Measurements from ENCODE around the gene AOX1.
"Not testable (repeated sequence)": the region's sequence is repeated elsewhere in the genome, so short reads cannot be mapped to it uniquely, and the experiment has no call there.

AOX1 gene

DNA sequence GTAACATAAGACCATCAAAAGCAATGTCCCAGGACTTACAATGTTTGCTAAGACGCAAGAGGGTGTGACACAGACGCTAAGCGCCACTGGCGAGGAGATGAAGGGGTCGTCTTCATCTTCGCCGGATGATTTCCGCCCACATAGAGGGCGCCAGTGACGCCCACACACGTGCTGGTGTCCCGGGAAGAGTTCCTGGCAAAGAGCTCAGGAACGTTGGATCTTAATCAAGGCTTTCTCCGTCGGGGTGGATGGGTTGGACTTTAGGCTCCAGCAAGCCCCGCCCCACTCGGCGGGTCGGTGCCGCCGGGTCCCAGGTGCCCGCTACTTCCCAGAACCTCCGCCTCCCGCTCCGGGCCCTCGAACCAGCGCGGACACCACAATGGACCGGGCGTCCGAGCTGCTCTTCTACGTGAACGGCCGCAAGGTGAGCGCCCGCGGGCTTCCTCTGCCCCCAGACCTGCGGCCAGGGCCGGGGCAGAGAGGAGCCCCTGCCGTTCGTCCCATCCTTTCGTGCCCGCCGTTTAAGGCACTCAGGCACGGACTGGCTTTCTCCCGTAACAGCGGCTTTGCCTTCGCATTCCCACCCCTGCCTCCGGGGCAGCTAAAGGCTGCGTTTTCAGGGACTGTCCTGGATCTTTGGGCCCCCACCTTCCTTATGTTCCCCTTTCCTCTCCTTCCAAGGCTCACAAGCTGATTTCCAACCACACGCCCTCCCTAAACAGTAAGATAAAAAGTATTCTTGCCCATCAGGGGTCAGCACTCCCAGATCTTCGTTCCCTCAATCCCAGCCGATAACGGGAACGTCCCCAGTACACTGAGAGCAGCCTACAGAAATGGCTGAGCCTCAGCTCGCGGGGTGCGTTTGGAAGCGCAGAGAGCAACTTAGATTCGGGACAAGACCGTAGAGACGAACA, at the start of gene AOX1:
Gene AOX1 (plus strand): TSS at position 285 of the 914 bp plus-strand sequence. CDS start 95 bp downstream, at position 380.
- DNase-seq (ENCODE audit: extremely low read depth in 1 of 2, low read depth in 1 of 2), result no peak

DNA sequence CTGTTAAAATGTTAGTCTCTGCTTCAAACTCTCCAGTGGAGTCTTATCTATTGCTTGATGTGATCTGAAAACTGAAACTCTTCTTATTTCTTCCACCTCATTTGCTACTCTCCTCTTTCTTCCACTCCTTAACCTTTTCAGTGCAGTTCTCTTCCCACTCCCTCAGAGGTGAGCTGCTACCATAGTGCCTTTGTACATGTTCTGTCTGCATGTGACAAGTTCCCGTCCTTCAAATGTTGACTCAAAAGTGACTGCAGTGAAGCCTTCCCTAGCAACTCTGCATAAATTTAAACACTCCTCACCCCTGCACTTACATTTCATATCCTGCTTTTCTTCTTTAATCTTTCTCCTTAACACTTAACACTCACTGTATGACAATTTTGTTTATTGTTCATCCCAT, 47.7 kb upstream of the AOX1 start:
- no peak for DNase-seq (ENCODE audit: extremely low read depth in 1 of 2, low read depth in 1 of 2)

DNA sequence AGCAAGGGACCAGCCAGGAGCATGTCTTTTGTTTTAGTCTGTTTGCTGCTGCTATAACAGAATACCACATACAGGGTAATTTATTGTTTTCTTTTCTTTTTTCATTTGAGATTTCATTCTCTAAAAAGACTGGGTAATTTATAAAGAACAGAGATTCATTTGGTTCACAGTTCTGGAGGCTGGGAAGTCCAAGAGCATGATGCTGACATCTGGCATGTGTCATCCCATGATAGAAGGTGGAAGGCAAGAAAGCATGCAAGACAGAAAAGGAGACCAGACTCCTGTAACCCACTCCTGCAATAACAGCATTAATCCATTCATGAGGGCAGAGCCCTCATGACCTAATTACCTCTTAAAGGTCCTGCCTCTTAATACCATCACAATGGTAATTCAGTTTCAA, 45.0 kb upstream of the AOX1 start:
- no peak for DNase-seq (ENCODE audit: extremely low read depth in 1 of 2, low read depth in 1 of 2)

DNA sequence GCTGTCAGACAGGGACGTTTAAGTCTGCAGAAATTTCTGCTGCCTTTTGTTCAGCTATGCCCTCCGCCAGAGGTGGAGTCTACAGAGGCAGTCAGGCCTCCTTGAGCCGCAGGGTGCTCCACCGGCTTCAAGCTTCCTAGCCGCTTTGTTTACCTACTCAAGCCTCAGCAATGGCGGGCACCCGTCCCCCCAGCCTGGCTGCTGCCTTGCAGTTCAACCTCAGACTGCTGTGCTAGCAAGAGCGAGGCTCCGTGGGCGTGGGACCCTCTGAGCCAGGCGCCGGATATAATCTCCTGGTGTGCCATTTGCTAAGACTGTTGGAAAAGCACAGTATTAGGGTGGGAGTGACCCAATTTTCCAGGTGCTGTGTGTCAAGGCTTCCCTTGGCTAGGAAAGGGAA, 19.2 kb upstream of the AOX1 start:
- DNase-seq (ENCODE audit: extremely low read depth in 1 of 2, low read depth in 1 of 2), result not testable (repeated sequence)

DNA sequence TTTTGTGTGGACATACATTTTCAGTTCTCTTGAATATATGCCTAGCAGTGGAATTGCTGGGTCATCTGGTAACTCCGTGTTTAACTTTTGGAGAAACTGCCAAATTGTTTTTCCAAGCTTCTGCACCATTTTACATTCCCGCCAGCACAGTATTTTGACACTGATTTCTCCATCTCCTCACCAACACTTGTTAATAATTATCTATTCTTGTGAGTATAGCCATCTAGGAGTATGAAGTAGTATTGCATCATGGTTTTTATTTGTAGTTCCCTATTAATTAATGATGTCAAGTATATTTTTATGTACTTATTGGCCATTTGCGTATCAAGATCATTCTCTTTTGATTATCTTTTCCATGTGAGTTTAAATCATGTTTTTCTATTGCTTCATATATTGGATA, 17.9 kb upstream of the AOX1 start:
- DNase-seq (ENCODE audit: extremely low read depth in 1 of 2, low read depth in 1 of 2), result no peak

DNA sequence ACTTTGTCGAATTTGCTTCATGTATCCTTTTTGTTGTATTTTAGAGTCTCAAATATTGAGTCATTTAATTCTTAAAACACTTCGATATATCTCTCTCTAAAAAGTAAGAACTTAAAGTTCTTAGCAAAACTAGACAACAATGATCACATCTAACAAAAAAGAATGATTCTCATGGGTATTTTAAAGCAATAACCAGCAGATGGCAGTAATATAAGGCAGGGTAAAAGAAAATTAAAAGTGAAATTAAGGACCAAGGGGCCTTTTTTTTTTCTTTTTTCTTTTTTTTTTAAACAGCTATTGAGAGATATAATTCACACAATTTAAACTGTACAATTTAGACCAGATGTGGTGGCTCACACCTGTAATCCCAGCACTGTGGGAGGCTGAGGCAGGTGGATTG, 9.9 kb upstream of the AOX1 start:
- DNase-seq (ENCODE audit: extremely low read depth in 1 of 2, low read depth in 1 of 2), result no peak

DNA sequence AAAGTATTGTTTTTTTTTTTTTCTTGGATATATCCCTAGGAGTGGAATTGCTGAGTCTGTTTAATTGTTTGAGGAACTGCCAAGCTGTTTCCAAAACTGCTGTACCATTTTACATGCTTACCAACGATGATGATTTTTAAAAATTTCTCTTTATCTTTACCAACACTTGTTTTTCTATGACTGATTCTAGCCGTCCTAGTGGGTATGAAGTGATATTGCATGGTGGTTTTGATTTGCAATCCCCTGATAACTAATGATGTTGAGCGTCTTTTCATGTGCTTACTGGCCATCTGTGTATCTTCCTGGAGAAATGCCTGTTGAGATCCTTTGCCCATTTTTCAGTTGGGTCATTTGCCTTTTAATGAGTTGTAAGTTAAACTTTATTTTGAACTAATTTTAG, 8.8 kb upstream of the AOX1 start:
- DNase-seq (ENCODE audit: extremely low read depth in 1 of 2, low read depth in 1 of 2), result no peak

DNA sequence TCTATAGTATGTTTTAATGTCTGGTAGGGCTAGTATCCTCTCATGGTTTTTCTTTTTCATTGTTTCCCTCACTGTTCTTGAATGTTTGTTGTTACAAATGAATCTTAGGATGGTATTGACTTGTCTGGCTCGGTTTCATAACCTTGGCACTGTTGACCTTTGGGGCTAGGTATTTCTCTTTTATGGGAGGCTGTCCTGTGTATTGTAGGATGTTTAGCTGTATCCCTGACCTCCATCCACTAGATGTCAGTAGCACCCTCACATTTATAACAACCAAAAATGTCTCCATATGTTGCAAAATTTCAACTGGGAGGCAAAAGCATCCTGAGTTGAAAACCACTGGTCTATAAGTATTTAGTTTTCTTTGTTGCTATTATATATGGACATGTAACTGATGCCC, 7.0 kb upstream of the AOX1 start:
- no peak for DNase-seq (ENCODE audit: extremely low read depth in 1 of 2, low read depth in 1 of 2)

DNA sequence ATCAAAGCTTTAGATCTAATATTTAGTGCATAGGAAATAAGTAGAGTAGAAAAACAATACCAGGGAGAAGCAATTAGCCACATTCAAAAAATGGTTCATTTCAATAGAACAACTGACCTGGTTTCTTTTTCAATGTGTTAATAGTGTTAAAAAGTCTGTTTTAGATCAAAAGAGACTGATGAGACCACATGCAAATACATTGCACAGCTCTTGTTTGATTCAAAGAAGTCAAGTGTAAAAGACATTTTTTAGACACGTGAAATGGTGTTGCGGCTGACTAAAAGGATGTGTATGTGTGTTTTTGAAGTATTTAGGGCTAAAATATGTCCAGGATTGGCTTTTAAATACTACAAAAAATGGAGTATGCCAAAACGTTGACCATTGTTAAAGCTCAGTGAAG, 1.2 kb upstream of the AOX1 start:
- no peak for DNase-seq (ENCODE audit: extremely low read depth in 1 of 2, low read depth in 1 of 2)

DNA sequence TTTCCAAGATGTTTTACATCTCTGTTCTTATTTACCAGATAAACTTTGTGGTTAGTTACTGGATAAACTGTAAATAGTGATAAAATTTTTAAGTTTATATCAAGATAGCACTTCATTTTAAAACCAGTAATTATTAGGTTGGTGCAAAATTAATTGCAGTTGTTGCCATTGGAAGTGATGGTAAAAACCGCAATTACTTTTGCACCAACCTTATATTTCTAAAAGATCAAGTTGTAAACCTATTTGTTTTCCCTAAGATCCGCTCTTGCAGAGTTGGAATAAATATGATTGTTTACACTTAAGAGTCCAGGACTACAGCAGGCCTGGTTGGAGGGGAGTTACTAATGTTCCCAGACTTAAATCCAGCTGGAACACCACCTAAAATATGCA, 479 bp upstream of the AOX1 start:
- no peak for DNase-seq (ENCODE audit: extremely low read depth in 1 of 2, low read depth in 1 of 2)

DNA sequence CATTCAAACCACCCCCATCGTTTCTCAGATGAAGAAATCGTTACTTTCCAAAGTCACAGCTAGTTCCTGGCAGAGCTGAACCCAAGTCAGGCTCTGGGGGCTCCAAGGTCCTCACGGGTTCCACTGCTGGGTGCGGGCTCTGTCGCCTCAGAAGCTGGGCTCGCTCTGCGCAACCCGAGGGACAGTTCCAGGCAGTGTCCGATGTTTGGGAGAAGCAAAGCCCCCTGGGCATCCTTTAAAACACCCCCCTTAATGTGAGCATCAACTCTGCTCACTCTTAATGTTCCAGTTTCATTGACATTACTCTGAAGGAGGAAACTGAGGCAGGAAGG, 796 bp downstream of the AOX1 start:
- no peak for DNase-seq (ENCODE audit: extremely low read depth in 1 of 2, low read depth in 1 of 2)

DNA sequence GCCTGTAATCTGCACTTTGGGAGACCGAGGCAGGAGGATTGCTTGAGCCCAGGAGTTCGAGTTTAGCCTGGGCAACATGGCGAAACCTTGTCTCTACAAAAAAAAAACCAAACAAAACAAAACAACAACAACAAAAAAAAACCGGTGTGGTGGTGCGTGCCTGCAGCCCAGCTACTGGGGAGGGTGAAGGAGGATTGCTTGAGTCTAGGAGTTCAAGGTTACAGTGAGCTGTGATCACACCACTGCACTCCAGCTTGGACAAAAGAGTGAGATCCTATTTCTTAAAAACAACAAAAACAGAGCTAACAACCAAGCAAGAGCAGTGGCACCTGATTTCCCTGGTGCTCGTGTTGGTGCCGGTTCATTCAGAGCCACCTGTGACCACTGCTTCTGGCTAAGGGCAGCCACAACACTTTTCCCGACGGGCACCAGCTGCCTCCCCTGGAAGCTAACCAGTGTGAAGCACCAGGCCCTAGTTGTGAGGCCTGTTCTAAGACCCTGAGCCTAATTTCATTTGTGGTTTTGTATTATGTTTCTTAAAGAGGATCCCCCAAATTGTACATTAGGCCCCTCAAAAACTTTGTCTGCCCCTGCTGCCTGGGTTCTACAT, 1.3 kb downstream of the AOX1 start:
- DNase-seq (ENCODE audit: extremely low read depth in 1 of 2, low read depth in 1 of 2), result no peak

DNA sequence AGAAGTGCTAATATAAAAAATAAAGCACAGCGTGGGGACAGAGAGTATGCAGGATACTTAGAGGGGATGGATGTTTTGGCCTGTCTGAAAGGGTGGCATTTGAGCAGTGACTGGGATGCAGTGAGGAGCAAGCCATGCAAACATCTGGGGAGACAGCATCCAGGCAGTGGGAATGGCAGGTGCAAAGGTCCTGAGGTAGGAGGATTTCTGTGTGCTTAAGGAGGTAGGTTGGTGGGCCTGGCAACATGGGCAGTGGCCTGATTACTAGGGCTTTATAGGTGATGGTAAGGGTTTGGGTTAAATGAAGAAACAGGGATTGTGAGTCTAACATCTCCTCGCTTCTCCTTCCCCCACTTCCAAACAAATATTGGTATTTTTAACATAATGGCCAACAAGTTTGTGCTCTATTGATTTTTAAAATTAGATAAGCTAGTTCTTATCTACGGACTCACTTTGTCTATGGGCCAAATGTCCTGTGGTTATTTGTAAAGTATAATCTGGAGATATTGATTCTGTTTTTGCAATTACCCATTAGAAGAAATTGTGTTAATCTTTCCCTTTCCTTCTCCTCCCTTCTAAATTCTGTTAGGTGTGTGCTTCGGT, 2.4 kb downstream of the AOX1 start:
- DNase-seq (ENCODE audit: extremely low read depth in 1 of 2, low read depth in 1 of 2), result no peak

DNA sequence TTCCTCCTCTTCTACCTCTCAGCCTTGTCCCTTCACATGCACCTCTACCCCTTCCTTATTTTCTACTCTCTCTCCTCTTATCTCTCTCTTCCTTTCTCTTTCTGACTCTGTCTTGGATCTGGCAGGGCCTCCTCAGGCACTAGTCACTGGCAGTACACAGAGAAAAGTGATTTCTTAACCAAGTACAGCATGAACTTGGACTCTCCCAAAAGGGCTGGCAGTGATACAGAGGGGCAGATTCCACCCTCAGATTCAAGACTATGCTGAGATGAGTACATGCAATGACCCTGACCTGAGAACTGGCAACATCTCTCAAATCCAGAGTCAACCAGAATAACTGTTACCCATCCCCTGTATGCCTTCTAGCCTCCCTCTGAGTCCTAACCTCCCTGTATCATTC, 4.3 kb downstream of the AOX1 start:
- no peak for DNase-seq (ENCODE audit: extremely low read depth in 1 of 2, low read depth in 1 of 2)

DNA sequence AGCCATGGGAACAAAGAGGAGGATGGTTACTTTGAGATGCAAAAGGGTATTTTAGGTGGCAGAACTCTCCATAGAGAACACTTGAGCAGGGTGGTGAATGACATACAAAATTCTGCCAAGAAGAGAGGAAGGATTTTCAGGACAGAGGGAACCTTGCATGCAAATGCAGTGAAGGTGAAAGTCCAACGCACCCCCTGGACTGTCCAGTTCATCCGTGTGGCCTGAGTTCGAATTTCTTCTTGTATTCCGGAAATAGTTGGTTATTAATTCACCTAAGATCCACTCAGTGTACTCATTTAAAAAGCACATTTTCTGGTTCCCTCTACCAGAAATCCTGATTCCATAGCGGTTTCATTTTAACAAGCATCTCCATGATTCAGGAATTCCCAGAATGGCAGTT, 5.5 kb downstream of the AOX1 start:
- no peak for DNase-seq (ENCODE audit: extremely low read depth in 1 of 2, low read depth in 1 of 2)

DNA sequence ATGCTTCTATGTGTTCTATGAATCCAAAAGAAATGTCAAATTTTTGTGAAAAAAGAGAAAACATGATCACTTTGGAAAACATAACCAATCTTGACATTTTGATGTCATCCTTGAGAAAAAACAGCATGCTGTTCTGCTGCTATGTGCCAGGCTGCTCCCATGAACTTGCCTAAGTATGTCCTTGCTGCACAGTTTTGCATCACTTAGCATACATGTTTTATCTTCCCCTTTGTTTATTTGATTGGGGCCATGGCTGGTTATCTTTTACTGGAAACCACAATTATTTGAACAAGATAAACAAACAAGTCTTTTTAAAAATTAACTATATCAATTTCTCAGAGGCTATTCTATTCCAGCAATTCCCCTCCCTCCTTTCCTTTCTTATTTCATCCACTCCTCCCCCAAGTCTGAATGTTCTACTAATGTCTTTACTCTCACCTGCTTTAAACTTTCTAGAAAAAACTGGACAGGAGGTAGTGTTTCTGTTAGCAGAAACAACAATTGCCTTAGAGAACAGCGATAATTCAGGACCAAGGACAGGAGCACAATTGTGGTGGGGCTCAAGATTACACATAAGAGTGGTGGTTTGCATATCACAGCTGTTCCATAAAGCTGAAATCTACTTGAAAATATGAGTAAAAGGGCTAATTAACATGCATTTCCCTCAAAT, 6.7 kb downstream of the AOX1 start:
- no peak for DNase-seq (ENCODE audit: extremely low read depth in 1 of 2, low read depth in 1 of 2)

DNA sequence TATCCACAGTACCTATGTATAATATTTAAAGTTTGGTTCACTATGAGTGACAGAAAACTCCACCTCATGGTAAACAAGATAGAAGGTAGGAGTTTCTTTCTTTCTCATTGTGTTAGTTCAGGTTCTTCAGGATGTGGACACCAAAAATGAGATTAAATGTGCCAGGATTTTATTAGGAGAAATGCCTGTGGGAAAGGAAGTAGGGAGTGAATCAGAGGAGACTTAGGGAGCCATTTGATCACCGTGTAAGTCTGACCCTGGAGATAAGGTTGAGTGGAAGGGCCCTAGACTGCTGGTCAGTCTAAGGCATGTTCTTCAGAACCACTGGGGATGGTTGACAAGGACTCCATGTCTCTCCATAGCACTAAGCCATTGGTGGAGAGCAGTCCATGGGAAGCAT, 8.1 kb downstream of the AOX1 start:
- DNase-seq (ENCODE audit: extremely low read depth in 1 of 2, low read depth in 1 of 2), result no peak

DNA sequence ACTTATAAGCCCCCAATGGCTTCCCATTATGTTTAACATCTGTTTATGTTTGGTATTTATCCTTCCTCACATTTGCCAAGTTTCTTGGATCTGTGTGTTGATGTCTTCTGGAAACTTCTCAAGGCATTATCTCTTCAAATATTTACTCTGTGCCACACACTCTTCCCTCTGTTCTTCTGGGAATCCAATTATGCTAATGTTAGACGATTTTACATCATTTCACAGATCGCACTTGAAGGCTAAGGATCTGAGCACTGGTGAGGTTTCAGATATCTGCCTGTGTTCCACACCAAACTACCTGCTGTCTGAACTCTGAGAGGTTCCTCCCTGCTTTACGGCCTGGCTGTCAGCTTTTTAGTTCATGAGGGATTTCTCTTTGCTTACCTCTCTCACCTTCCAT, 10.1 kb downstream of the AOX1 start:
- DNase-seq (ENCODE audit: extremely low read depth in 1 of 2, low read depth in 1 of 2), result no peak

DNA sequence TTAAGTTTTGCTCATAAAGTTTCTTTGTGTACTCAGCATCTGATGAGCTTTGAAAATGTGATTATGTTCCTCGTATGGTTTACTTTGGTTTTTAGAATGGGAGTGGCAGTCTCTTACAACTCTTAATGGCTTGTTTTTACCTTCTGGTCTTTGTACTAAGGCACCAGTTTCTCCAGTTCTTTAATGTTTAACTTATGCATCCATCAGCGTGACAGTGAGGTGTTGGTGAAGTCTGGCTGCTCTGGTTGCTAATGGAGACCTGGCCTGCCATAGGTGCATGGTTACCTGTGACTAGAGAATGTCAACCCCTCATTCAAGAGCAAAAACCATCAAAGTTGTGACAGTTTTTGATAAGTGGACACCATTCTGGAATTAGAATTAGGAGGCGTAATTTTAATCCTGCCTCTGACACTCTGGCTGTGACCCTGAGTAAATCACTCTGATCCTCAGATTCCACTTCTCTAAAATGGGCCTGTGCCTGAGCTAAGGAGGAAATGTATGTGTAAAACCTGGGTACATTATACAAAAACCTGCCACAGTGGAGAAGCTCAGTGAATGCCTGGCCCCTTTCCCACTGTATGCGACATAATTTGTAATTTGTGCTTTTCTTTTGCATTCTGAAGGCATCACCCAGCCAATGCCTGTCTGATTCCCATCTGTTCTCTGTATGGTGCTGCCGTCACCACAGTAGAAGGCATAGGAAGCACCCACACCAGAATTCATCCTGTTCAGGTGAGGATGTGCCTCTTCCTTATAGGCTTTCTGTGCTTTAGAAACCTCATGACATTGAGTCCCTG, 11.2 kb downstream of the AOX1 start:
- no peak for DNase-seq (ENCODE audit: extremely low read depth in 1 of 2, low read depth in 1 of 2)

DNA sequence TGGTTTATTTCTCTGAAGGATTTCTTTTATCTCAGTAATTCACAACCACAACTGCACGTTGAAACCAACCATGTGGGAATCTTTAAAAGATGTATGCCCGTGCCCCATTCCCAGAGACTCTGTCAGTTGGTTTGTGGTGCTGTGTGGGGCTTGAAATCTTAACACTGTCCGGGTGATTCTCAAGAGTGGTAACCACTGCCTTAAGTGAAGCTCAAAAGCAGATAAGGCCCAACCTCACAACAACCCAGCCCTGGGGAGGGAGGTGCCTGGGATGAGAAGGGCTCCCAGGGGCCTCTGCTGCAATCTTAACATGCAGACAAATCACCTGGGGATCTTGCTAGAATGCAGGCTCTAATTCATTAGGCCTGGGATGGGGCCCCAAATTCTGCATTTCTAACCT, 13.4 kb downstream of the AOX1 start:
- no peak for DNase-seq (ENCODE audit: extremely low read depth in 1 of 2, low read depth in 1 of 2)

Measured in activated CD8-positive, alpha-beta memory T cell treated with anti-CD3 and anti-CD28 coated beads for 1 hour (primary cell).